A549 (cell line): ENCODE results near the gene EBI3. TPM values are rescaled to one million over a fixed set of nuclear protein-coding genes. Genes with fewer than 3 reads are reported as not detected.

Experiments
- ATAC-seq, 2 experiments: fragments of 200-7000 bp in 1 of 2; fragments of >200 bp in 1 of 2; cut with Nextera tagmentation in 1 of 2; cut with Tn5 transposase in 1 of 2; 3 replicates each; pipeline versions ENCODE4 v1.8.0 to v1.9.1; 2018 to 2020; ENCODE audit warnings: mild to moderate bottlenecking in 1 of 2, moderate library complexity in 1 of 2
- CTCF ChIA-PET: fragments of 300-600 bp; sonication (Branson Sonifier 250); formaldehyde crosslinking; extraction: SDS; loops from one replicate; lab custom pipeline; 2021; ENCODE audit warnings: antibody characterized with exemption, inconsistent platforms; lab: Yijun Ruan, JAX
- POLR2A ChIA-PET: fragments of 350-600 bp; formaldehyde crosslinking; extraction: SDS; loops from one replicate; lab custom pipeline; 2021; ENCODE audit warnings: antibody characterized with exemption, inconsistent platforms; lab: Yijun Ruan, JAX
- DNase-seq, 2 experiments: peaks; one replicate each; pipeline versions ENCODE4 v3.0.0 to v3.0.0-alpha.2; 2011 to 2016; ENCODE audit warnings: low read depth in 1 of 2, low spot score in 1 of 2
- FAIRE-seq: peaks from 2 replicates; lab custom pipeline; 2011; peaks lifted over from hg19 to GRCh38; lab: Jason Lieb, UNC
- H3K27ac ChIP-seq, 2 experiments: fragments of >200 bp; sonication (Bioruptor Twin); formaldehyde crosslinking; 3 replicates each; pipeline ENCODE4 v1.5.1; 2016 to 2017
- H3K4me1 ChIP-seq: fragments of >200 bp; sonication (Bioruptor Twin); formaldehyde crosslinking; 3 replicates; pipeline ENCODE4 v1.6.1; 2016
- H3K4me2 ChIP-seq: fragments of >200 bp; sonication (Bioruptor Twin); formaldehyde crosslinking; 3 replicates; pipeline ENCODE4 v1.6.1; 2016
- H3K4me3 ChIP-seq: fragments of >200 bp; sonication (Bioruptor Twin); formaldehyde crosslinking; 3 replicates; pipeline ENCODE4 v1.5.1; 2016
- H3K9me3 ChIP-seq: fragments of >200 bp; sonication (Bioruptor Twin); formaldehyde crosslinking; 3 replicates; pipeline ENCODE4 v1.6.1; 2016
- ATOH8 ChIP-seq: fragments of 250-450 bp; sonication (Bioruptor Pico); IDR thresholded peaks from 2 replicates; pipeline ENCODE4 v1.5.0; 2020; ENCODE audit warnings: low read depth, mild to moderate bottlenecking, moderate library complexity
- CEBPB ChIP-seq, 2 experiments: fragments of >200 bp in 1 of 2; sonication (Bioruptor Twin) in 1 of 2; formaldehyde crosslinking in 1 of 2; IDR thresholded peaks; 2 replicates each; pipeline ENCODE4 v1.6.1; 2012 to 2016
- CTCF ChIP-seq: fragments of >200 bp; sonication (Bioruptor Twin); formaldehyde crosslinking; IDR thresholded peaks from 3 replicates; pipeline ENCODE4 v1.5.1; 2016
- E2F6 ChIP-seq: IDR thresholded peaks from 2 replicates; pipeline ENCODE4 v1.6.1; 2012; ENCODE audit warnings: low read depth, borderline replicate concordance
- EP300 ChIP-seq, 2 experiments: fragments of >200 bp; sonication (Bioruptor Twin); formaldehyde crosslinking; IDR thresholded peaks; 2 replicates in 1 of 2; 3 replicates in 1 of 2; pipeline ENCODE4 v1.6.1; 2016 to 2017
- FOSL2 ChIP-seq, 2 experiments: fragments of 450-650 bp in 1 of 2; fragments of >200 bp in 1 of 2; sonication (Bioruptor Twin) in 1 of 2; formaldehyde crosslinking; IDR thresholded peaks; 2 replicates each; pipeline versions ENCODE4 v1.5.0 to v1.6.1; 2016 to 2020; ENCODE audit warnings: mild to moderate bottlenecking in 1 of 2, moderate library complexity in 1 of 2
- FOXS1 ChIP-seq: fragments of 250-450 bp; sonication (Bioruptor Pico); IDR thresholded peaks from 2 replicates; pipeline ENCODE4 v1.5.0; 2020; ENCODE audit warnings: mild to moderate bottlenecking, moderate library complexity
- GATA3 ChIP-seq: IDR thresholded peaks from 2 replicates; pipeline ENCODE4 v1.6.1; 2012; ENCODE audit warnings: borderline replicate concordance
- HES2 ChIP-seq: fragments of >200 bp; sonication (Bioruptor Twin); formaldehyde crosslinking; IDR thresholded peaks from 2 replicates; pipeline ENCODE4 v1.6.1; 2016
- HEYL ChIP-seq: fragments of 250-450 bp; sonication (Bioruptor Pico); IDR thresholded peaks from 2 replicates; pipeline ENCODE4 v1.8.0; 2021; ENCODE audit warnings: mild to moderate bottlenecking, moderate library complexity
- HOXA7 ChIP-seq: fragments of 250-450 bp; sonication (Bioruptor Pico); IDR thresholded peaks from 2 replicates; pipeline ENCODE4 v1.5.0; 2020; ENCODE audit warnings: mild to moderate bottlenecking, moderate library complexity
- HOXB5 ChIP-seq: fragments of 250-450 bp; sonication (Bioruptor Pico); IDR thresholded peaks from 2 replicates; pipeline ENCODE4 v1.5.0; 2020; ENCODE audit warnings: mild to moderate bottlenecking, moderate library complexity
- JUNB ChIP-seq: fragments of >200 bp; sonication (Bioruptor Twin); formaldehyde crosslinking; IDR thresholded peaks from 2 replicates; pipeline ENCODE4 v1.6.1; 2016
- KDM1A ChIP-seq: fragments of 200-600 bp; sonication (generic); IDR thresholded peaks from 2 replicates; pipeline ENCODE4 v1.6.1; 2016; ENCODE audit warnings: low read depth, mild to moderate bottlenecking
- KDM5A ChIP-seq: fragments of 200-600 bp; sonication (generic); IDR thresholded peaks from 2 replicates; pipeline ENCODE4 v1.6.1; 2016; ENCODE audit warnings: antibody characterized with exemption, mild to moderate bottlenecking
- MAFK ChIP-seq: fragments of 450-650 bp; IDR thresholded peaks from 2 replicates; pipeline ENCODE4 v1.6.1; 2014; ENCODE audit not compliant: partially characterized antibody
- MAZ ChIP-seq: fragments of 150-350 bp; IDR thresholded peaks from 2 replicates; pipeline ENCODE4 v1.6.1; 2014; ENCODE audit warnings: antibody characterized with exemption, low read depth, low read length, borderline replicate concordance
- NFE2L2 ChIP-seq: fragments of 150-350 bp; conservative IDR thresholded peaks from 2 replicates; pipeline ENCODE4 v1.6.1; 2014; ENCODE audit warnings: low read length
- POLR2AphosphoS2 ChIP-seq: conservative IDR thresholded peaks from 2 replicates; pipeline ENCODE4 v1.6.1; 2012; ENCODE audit warnings: low read length, improper control_type of control experiment, inconsistent platforms
- RAD21 ChIP-seq, 2 experiments: fragments of >200 bp in 1 of 2; sonication (Bioruptor Twin) in 1 of 2; formaldehyde crosslinking in 1 of 2; IDR thresholded peaks in 1 of 2; conservative IDR thresholded peaks in 1 of 2; 2 replicates in 1 of 2; 3 replicates in 1 of 2; pipeline ENCODE4 v1.6.1; 2012 to 2018; ENCODE audit warnings: inconsistent platforms in 1 of 2
- RCOR1 ChIP-seq: fragments of 150-350 bp; IDR thresholded peaks from 2 replicates; pipeline ENCODE4 v1.6.1; 2014; ENCODE audit warnings: antibody characterized with exemption, low read length, low read depth
- RNF2 ChIP-seq: fragments of 200-600 bp; sonication (generic); IDR thresholded peaks from 2 replicates; pipeline ENCODE4 v1.6.1; 2016; ENCODE audit warnings: low read depth, mild to moderate bottlenecking, antibody characterized with exemption, moderate library complexity, borderline replicate concordance
- TFCP2L1 ChIP-seq: fragments of 250-450 bp; sonication (Bioruptor Pico); IDR thresholded peaks from 2 replicates; pipeline ENCODE4 v1.5.0; 2021; ENCODE audit warnings: mild to moderate bottlenecking
- TP53 ChIP-seq: fragments of 250-450 bp; sonication (Bioruptor Pico); IDR thresholded peaks from 2 replicates; pipeline ENCODE4 v1.5.0; 2021; ENCODE audit warnings: mild to moderate bottlenecking, moderate library complexity
- ZC3H11A ChIP-seq: fragments of 450-650 bp; IDR thresholded peaks from 2 replicates; pipeline ENCODE4 v1.6.1; 2014; ENCODE audit warnings: antibody characterized with exemption, mild to moderate bottlenecking
- ZNF302 ChIP-seq: fragments of 250-450 bp; sonication (Bioruptor Pico); IDR thresholded peaks from 2 replicates; pipeline ENCODE4 v1.9.0; 2021; ENCODE audit warnings: inconsistent platforms, mild to moderate bottlenecking, moderate library complexity
- WGBS: methylation state at CpG from one replicate; pipeline ENCODE4 v1.1.6; 2017; ENCODE audit errors: missing lambda C conversion rate; 5-methylcytosine and 5-hydroxymethylcytosine counted together
- polyA plus RNA-seq, 4 experiments: library from polyadenylated mRNA; depleted of rRNA in 3 of 4; stranded (reverse); fragments of >200 nt; fragmentation: RNase III in 1 of 4; extraction: RNeasy Plus Mini Kit Qiagen cat#74134 plus additional on column Dnase treatment in 1 of 4; gene quantifications; 2 replicates in 3 of 4; 3 replicates in 1 of 4; pipeline ENCODE4 v1.2.3, GENCODE V29; 2011 to 2017

EBI3 gene
- polyA plus RNA-seq, 2 of the 4 experiments (the other 2 are of a cell fraction) = 1.1 to 3.6 TPM

- ATAC-seq (no peak), DNase-seq (no peak), FAIRE-seq (no peak)
- CTCF ChIA-PET = interaction anchor here (3.7 kb wide), 1 partner anchor 9 kb away, joined by 45 read pairs; no protein-coding TSS in a partner anchor
- WGBS = 76% methylated on average over 14 of the region's 15 CpGs
- no peak overlapping the region for H3K4me3 ChIP-seq
- H3K9me3 ChIP-seq = no peaks in the 10 kb centered on the region
- no peak overlapping the region for H3K27ac ChIP-seq
- H3K4me2 ChIP-seq = no peak overlapping the region
- H3K4me1 ChIP-seq = peaks cover 25% of the 10 kb centered on the region
- TF ChIP-seq RAD21 (conservative IDR thresholded peaks at IDR 0.05 in 1 of 2, IDR thresholded peaks at IDR 0.05 in 1 of 2) (no peak), RNF2 (no peak), ZC3H11A (no peak), HOXB5 (CRISPR knock-in tag) (no peak), JUNB (no peak), GATA3 (no peak), MAZ (no peak), NFE2L2 (no peak), RCOR1 (no peak)
- POLR2A ChIA-PET = interaction anchor here (1.0 kb wide), 1 partner anchor 225 kb away, joined by 3 read pairs; the partner anchor contains the start of gene EEF2
These were observed 19.1 kb upstream of the EBI3 start for GRCh38 chr19:4210166-4210731.

GRCh38 chr19:4213116-4213515 is 16.2 kb upstream of the EBI3 start:
- H3K4me3 ChIP-seq = no peak overlapping the region
- TF ChIP-seq ATOH8 (CRISPR knock-in tag) = no peak
- TF ChIP-seq FOSL2 (IDR thresholded peaks at IDR 0.05) = no peak
- TF ChIP-seq FOSL2 (CRISPR knock-in tag; IDR thresholded peaks at IDR 0.05) = no peak
- DNase-seq = no peak
- H3K4me2 ChIP-seq = peak overlapping the region; percentile 27; the same call in 1 of the 3 replicates
- POLR2A ChIA-PET = no interaction called here
- FAIRE-seq = no peak
- H3K9me3 ChIP-seq = no peaks in the 10 kb centered on the region
- no peak for ATAC-seq
- H3K27ac ChIP-seq = no peak overlapping the region
- peaks cover 16% of the 10 kb centered on the region for H3K4me1 ChIP-seq
- 67% methylated on average over 3 of the region's 3 CpGs for WGBS
- CTCF ChIA-PET = no interaction called here

GRCh38 chr19:4215807-4216206 is 13.5 kb upstream of the EBI3 start:
- H3K4me3 ChIP-seq = no peak overlapping the region
- H3K9me3 ChIP-seq = no peaks in the 10 kb centered on the region
- FAIRE-seq (no peak), ATAC-seq (no peak), DNase-seq (no peak)
- H3K4me1 ChIP-seq = peaks cover 15% of the 10 kb centered on the region; the same call in 2 of the 3 replicates
- POLR2A ChIA-PET = no interaction called here
- WGBS = 63% methylated on average over 10 of the region's 10 CpGs
- TF ChIP-seq CEBPB (IDR thresholded peaks at IDR 0.05) (no peak), KDM1A (no peak), HEYL (CRISPR knock-in tag) (no peak), HOXA7 (CRISPR knock-in tag) (no peak), POLR2AphosphoS2 (no peak), EP300 (IDR thresholded peaks at IDR 0.05) (no peak), E2F6 (no peak), MAFK (no peak), ZNF302 (no peak), TP53 (CRISPR knock-in tag) (no peak), CTCF (no peak), HES2 (no peak), TFCP2L1 (CRISPR knock-in tag) (no peak), FOXS1 (CRISPR knock-in tag) (no peak), KDM5A (no peak)
- no peak overlapping the region for H3K27ac ChIP-seq
- CTCF ChIA-PET = interaction anchor here (1.0 to 8.1 kb wide), 5 partner anchors 8 to 228 kb away, joined by 3 to 45 read pairs (median 7); no protein-coding TSS in a partner anchor
- H3K4me2 ChIP-seq = no peak overlapping the region
